RWPE1 (cell line): ENCODE results near the gene SPA17.

Source experiments
- CTCF ChIA-PET: fragments of 350-600 bp; sonication (Branson Sonifier 250); formaldehyde crosslinking; extraction: SDS; loops from one replicate; lab custom pipeline; 2021; lab: Yijun Ruan, JAX
- POLR2A ChIA-PET: fragments of 400-600 bp; formaldehyde crosslinking; extraction: SDS; loops from one replicate; lab custom pipeline; 2020; ENCODE audit warnings: antibody characterized with exemption; ENCODE audit not compliant: low non-redundant PET; lab: Yijun Ruan, JAX
- DNase-seq: peaks from one replicate; pipeline ENCODE4 v3.0.0; 2012; ENCODE audit warnings: low spot score
- H3K27ac ChIP-seq: fragments of 450-650 bp; 2 replicates; pipeline ENCODE4 v1.5.1; 2017
- TF ChIP-seq, protein P1 (sequence below): fragments of 450-650 bp; conservative IDR thresholded peaks from 2 replicates; pipeline ENCODE4 v1.5.1; 2017; ENCODE audit warnings: low read depth, mild to moderate bottlenecking

The SPA17 gene

DNA sequence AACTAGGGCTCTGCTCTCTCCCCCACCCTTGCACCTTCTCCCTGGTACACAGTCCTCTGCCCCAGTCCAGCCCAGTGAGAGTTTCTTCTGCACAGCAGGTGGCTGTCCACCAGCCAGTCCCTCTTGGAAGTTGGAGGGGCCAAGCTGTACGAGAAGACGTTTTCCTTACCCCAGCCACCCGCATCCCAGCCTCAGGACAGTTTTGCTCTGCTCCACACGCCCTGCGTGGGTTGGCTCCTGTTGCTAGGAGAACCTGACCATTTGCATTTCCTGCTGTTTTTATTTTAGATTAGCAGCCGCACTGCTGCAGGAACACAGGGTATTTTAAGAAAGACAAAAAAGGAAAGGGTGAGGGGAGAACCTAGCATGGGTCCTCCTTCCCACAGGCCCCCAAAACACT lies 48.5 kb downstream of the SPA17 start:
- TF ChIP-seq, protein P1, sequence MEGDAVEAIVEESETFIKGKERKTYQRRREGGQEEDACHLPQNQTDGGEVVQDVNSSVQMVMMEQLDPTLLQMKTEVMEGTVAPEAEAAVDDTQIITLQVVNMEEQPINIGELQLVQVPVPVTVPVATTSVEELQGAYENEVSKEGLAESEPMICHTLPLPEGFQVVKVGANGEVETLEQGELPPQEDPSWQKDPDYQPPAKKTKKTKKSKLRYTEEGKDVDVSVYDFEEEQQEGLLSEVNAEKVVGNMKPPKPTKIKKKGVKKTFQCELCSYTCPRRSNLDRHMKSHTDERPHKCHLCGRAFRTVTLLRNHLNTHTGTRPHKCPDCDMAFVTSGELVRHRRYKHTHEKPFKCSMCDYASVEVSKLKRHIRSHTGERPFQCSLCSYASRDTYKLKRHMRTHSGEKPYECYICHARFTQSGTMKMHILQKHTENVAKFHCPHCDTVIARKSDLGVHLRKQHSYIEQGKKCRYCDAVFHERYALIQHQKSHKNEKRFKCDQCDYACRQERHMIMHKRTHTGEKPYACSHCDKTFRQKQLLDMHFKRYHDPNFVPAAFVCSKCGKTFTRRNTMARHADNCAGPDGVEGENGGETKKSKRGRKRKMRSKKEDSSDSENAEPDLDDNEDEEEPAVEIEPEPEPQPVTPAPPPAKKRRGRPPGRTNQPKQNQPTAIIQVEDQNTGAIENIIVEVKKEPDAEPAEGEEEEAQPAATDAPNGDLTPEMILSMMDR: no peak
- CTCF ChIA-PET: no interaction called here
- POLR2A ChIA-PET: no interaction called here
- no peak overlapping the region for H3K27ac ChIP-seq
- no peak for DNase-seq

DNA sequence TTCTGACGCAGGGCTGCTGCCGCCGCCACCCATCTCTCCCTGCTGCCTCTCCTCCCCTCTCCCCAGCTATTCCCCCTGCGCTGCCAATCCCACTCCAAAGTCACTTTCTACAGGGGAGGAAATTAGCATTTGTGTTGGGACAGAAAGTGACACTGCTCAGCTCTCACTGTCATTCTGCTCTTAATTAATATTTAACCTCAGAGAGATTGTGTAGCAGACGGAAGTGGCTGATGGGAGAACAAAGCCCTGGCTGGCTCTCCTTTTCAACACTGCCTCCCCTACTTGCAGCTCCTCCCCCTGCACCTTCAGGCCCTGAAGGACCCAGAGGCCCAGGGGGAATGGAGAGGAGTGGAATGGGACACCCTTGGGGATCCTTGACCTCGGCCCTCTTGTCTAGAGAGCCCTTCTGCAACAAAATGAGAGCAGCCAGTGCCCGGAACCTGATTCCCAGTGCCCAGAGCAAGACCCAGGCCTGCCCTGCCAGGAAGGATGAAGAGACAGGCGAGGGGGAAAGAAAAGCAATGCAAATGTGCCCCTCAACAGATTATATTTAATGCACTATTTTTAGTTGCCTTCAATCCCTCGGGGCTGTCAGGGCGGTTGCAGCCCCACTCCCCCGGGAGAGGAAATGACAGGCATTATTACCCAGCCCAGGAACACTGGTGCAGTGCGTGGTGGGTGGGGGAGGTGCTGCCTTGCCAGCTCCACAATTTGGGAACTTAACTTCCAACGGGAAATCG lies 51.4 kb downstream of the SPA17 start:
- no peak overlapping the region for H3K27ac ChIP-seq
- TF ChIP-seq, protein P1: no peak
- DNase-seq: no peak
- ChIA-PET POLR2A (no interaction called here), CTCF (interaction anchor here (0.6 to 1.0 kb wide), 2 partner anchors 33 to 1972 kb away, joined by 3 read pairs; no protein-coding TSS in a partner anchor)

DNA sequence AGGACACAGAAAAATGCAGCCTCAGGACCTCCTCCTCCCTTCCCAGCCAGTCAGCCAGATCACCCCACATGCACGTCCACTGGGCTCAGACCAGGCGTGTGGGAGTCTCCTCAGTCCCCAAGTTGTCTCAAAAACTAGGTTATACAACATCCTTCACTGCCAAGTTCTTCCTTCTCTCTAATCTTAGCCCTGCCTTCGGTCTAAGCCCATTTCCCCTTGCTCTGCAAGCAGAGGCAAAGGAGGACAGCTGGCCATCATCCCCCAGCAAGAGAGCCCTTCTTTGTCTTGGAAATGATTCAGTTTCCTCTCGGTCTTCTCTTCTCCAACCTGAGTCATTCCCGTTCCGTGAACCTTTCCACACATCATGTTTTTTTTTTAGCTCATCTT lies 52.0 kb downstream of the SPA17 start:
- DNase-seq: no peak
- POLR2A ChIA-PET: no interaction called here
- no peak overlapping the region for H3K27ac ChIP-seq
- TF ChIP-seq, protein P1: no peak
- CTCF ChIA-PET: interaction anchor here (0.6 to 1.0 kb wide), 2 partner anchors 32 to 1973 kb away, joined by 3 read pairs; no protein-coding TSS in a partner anchor

DNA sequence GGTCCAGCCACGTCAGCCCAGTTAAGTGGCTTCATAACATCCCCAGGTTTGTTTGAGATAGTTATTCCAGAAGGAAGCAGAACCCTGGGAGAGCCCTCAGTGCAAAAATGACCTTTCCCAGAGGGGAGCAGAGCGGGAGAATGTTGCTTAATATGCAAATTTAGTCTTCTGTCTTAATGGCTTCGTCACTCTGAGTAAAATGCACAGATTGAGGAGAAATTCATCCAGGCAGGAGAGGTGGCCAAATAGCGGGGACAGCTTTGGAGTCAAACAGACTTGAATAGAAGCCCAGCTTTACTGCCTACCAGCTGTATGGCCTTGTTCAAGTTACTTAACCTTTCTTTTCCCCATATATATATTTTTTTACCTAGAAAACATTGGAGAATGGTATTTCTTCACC lies 53.8 kb downstream of the SPA17 start:
- POLR2A ChIA-PET: interaction anchor here (0.8 kb wide), 1 partner anchor 16 kb away, joined by 8 read pairs; no protein-coding TSS in a partner anchor
- H3K27ac ChIP-seq: no peak overlapping the region
- TF ChIP-seq, protein P1: no peak
- CTCF ChIA-PET: no interaction called here
- DNase-seq: no peak

DNA sequence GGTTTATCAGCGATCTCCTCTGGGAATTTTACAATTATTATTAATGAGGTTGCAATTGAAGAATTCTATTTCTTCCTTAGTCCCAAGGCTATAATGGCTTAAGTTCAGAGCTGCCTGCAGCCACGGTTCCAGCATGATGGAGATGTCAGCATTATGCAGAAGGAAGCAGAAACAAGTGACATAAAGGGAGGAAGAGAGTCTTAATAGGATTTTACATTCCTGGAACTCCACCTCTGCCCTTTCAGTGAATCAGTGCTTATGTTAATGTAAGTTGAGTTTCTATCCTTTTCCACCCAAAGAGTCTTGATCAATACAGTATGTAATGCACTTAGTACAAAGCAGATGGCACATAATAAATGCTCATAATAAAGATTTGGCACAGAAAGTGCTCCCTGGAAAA lies 54.4 kb downstream of the SPA17 start:
- ChIA-PET CTCF (no interaction called here), POLR2A (no interaction called here)
- no peak overlapping the region for H3K27ac ChIP-seq
- TF ChIP-seq, protein P1: no peak
- no peak for DNase-seq

DNA sequence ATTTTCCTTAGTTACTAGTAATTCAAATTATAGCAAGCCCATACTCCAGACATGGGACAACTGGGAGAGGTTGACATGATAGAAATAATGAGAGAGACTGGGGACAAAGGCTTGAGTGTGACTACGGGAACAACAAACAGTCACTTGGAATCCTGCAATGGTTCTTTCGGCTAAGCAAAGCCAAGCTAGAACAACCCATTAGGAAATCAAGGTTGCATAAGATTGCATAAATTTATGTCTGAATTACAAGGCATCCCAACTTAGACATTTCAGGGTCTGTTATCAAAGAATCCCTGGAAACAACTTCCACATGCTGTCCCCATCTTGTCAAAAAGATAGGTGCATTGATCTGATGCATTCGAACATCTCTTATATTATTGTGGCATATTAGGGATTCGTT lies 55.9 kb downstream of the SPA17 start:
- ChIA-PET POLR2A (no interaction called here), CTCF (no interaction called here)
- no peak overlapping the region for H3K27ac ChIP-seq
- TF ChIP-seq, protein P1: no peak
- DNase-seq: no peak
